ENCODE measurements around the gene EPHA10.
"Not testable (repeated sequence)": the region's sequence is repeated elsewhere in the genome, so short reads cannot be mapped to it uniquely, and the experiment has no call there.

The EPHA10 gene

DNA sequence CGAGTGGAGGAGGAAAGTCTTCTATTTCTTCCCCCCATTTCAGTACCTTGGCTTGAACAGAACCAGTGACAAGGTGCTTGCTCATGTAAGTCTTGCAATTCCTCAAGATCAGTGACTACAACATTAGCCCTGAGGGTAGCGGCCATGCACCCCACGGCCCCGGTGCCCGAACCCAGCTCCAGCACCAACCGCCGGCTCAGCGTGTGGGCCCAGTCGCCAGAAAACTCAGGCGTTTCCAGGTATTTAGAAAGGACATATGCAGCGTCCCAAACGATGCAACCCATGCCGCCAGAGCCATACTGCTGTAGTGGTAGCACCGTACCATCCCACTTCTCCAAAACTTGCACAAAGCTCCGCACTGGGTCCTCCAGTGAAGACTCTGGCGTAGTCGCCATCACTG, 17.6 kb upstream of the EPHA10 start:
- H3K27ac ChIP-seq, result no peak overlapping the region
- no peak for DNase-seq (ENCODE audit: low read depth, low spot score)
- H3K36me3 ChIP-seq (ENCODE audit: insufficient read depth, low read length), result no peaks in the 10 kb centered on the region
- TF ChIP-seq FOXP2 (optimal IDR thresholded peaks at IDR 0.05; ENCODE audit: control extremely low read depth, extremely low read length, insufficient read depth) (no peak), EZH2 (IDR thresholded peaks at IDR 0.05) (no peak), POLR2AphosphoS5 (IDR thresholded peaks at IDR 0.05; ENCODE audit: borderline replicate concordance, low read depth, low read length) (no peak)
- H3K4me3 ChIP-seq, result no peak overlapping the region
- no peaks in the 10 kb centered on the region for H3K9me3 ChIP-seq (ENCODE audit: low read depth, low read length)
- H3K9ac ChIP-seq (ENCODE audit: insufficient read length), result no peak overlapping the region

- no peak for TF ChIP-seq EZH2 (IDR thresholded peaks at IDR 0.05)
- TF ChIP-seq FOXP2 (optimal IDR thresholded peaks at IDR 0.05; ENCODE audit: control extremely low read depth, extremely low read length, insufficient read depth), result no peak
- TF ChIP-seq POLR2AphosphoS5 (IDR thresholded peaks at IDR 0.05; ENCODE audit: borderline replicate concordance, low read depth, low read length), result no peak
- Histone ChIP-seq H3K9me3 (ENCODE audit: low read depth, low read length) (no peaks in the 10 kb centered on the region), H3K36me3 (ENCODE audit: insufficient read depth, low read length) (no peaks in the 10 kb centered on the region), H3K4me3 (no peak overlapping the region), H3K9ac (ENCODE audit: insufficient read length) (no peak overlapping the region), H3K27ac (no peak overlapping the region)
- no peak for DNase-seq (ENCODE audit: low read depth, low spot score)
Observed at GRCh38 chr1:37778654-37779053, 13.7 kb upstream of the EPHA10 start.

GRCh38 chr1:37776946-37777516, 12.1 kb upstream of the EPHA10 start:
- Histone ChIP-seq H3K36me3 (ENCODE audit: insufficient read depth, low read length) (no peaks in the 10 kb centered on the region), H3K4me3 (no peak overlapping the region), H3K9me3 (ENCODE audit: low read depth, low read length) (no peaks in the 10 kb centered on the region), H3K27ac (no peak overlapping the region), H3K9ac (ENCODE audit: insufficient read length) (no peak overlapping the region)
- no peak for DNase-seq (ENCODE audit: low read depth, low spot score)
- TF ChIP-seq POLR2AphosphoS5 (IDR thresholded peaks at IDR 0.05; ENCODE audit: borderline replicate concordance, low read depth, low read length) (no peak), FOXP2 (optimal IDR thresholded peaks at IDR 0.05; ENCODE audit: control extremely low read depth, extremely low read length, insufficient read depth) (no peak)

DNA sequence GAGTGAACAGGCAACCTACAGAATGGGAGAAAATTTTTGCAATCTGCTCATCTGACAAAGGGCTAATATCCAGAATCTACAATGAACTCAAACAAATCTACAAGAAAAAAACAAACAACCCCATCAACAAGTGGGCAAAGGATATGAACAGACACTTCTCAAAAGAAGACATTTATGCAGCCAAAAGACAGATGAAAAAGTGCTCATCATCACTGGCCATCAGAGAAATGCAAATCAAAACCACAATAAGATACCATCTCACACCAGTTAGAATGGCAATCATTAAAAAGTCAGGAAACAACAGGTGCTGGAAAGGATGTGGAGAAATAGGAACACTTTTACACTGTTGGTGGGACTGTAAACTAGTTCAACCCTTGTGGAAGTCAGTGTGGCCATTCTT, 6.5 kb upstream of the EPHA10 start:
- H3K4me3 ChIP-seq; H3K9ac ChIP-seq (ENCODE audit: insufficient read length); H3K9me3 ChIP-seq (ENCODE audit: low read depth, low read length); DNase-seq (ENCODE audit: low read depth, low spot score); H3K36me3 ChIP-seq (ENCODE audit: insufficient read depth, low read length); H3K27ac ChIP-seq: not testable (repeated sequence)

- TF ChIP-seq EZH2 (IDR thresholded peaks at IDR 0.05) (no peak), FOXP2 (optimal IDR thresholded peaks at IDR 0.05; ENCODE audit: control extremely low read depth, extremely low read length, insufficient read depth) (no peak), POLR2AphosphoS5 (IDR thresholded peaks at IDR 0.05; ENCODE audit: borderline replicate concordance, low read depth, low read length) (no peak)
Observed at GRCh38 chr1:37767488-37767887, 2.6 kb upstream of the EPHA10 start.

GRCh38 chr1:37765916-37766664, 1.2 kb upstream of the EPHA10 start:
- no peak for TF ChIP-seq EZH2 (IDR thresholded peaks at IDR 0.05)
- TF ChIP-seq POLR2AphosphoS5 (IDR thresholded peaks at IDR 0.05; ENCODE audit: borderline replicate concordance, low read depth, low read length), result no peak
- no peak for TF ChIP-seq FOXP2 (optimal IDR thresholded peaks at IDR 0.05; ENCODE audit: control extremely low read depth, extremely low read length, insufficient read depth)
- Histone ChIP-seq H3K4me3 (no peak overlapping the region), H3K27ac (no peak overlapping the region), H3K36me3 (ENCODE audit: insufficient read depth, low read length) (no peaks in the 10 kb centered on the region), H3K9me3 (ENCODE audit: low read depth, low read length) (no peaks in the 10 kb centered on the region), H3K9ac (ENCODE audit: insufficient read length) (no peak overlapping the region)
- DNase-seq (ENCODE audit: low read depth, low spot score), result no peak

More at GRCh38 chr1:37767488-37767887, 2.6 kb upstream of the EPHA10 start:
- DNase-seq (ENCODE audit: low read depth, low spot score), result no peak
- Histone ChIP-seq H3K36me3 (ENCODE audit: insufficient read depth, low read length) (no peaks in the 10 kb centered on the region), H3K27ac (no peak overlapping the region), H3K9me3 (ENCODE audit: low read depth, low read length) (no peaks in the 10 kb centered on the region), H3K9ac (ENCODE audit: insufficient read length) (no peak overlapping the region), H3K4me3 (no peak overlapping the region)

GRCh38 chr1:37764414-37764825, 500 bp downstream of the EPHA10 start:
- H3K9ac ChIP-seq (ENCODE audit: insufficient read length), result no peak overlapping the region
- no peak for TF ChIP-seq POLR2AphosphoS5 (IDR thresholded peaks at IDR 0.05; ENCODE audit: borderline replicate concordance, low read depth, low read length)
- TF ChIP-seq FOXP2 (optimal IDR thresholded peaks at IDR 0.05; ENCODE audit: control extremely low read depth, extremely low read length, insufficient read depth), result no peak
- TF ChIP-seq EZH2 (IDR thresholded peaks at IDR 0.05), result no peak
- H3K4me3 ChIP-seq, result no peak overlapping the region
- no peaks in the 10 kb centered on the region for H3K36me3 ChIP-seq (ENCODE audit: insufficient read depth, low read length)
- DNase-seq (ENCODE audit: low read depth, low spot score), result no peak
- H3K9me3 ChIP-seq (ENCODE audit: low read depth, low read length), result no peaks in the 10 kb centered on the region
- H3K27ac ChIP-seq, result no peak overlapping the region

DNA sequence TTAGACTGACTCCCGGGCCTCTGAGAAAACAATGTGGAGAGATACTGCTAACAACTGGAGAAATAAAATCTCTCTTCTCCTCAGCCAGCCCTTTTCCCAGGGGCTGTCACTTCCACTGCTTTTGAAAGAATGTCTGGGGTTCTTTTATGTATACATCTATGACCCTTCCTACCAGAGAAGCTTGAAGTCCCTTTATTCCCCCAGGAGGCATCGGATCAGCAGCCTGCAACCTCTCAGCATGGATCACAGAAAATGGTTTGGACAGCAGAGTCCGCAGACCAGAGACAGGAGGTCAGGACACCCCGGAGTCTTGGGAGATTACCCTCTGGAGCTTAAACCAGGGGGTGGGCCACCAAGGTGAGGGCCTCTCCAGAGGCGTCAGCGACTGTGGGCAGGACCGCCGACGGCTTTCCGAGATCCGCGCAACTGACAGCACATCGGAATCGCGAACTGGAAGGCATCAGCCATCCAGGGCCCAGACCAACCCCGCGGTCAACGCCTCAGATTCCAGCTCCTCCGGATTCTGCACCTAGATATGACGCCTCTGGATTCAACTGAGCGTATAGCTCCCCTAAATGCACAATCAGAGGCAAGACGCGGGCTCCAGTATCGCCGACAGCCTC, 1.0 kb downstream of the EPHA10 start:
- Histone ChIP-seq H3K27ac (no peak overlapping the region), H3K36me3 (ENCODE audit: insufficient read depth, low read length) (no peaks in the 10 kb centered on the region), H3K4me3 (no peak overlapping the region), H3K9me3 (ENCODE audit: low read depth, low read length) (no peaks in the 10 kb centered on the region), H3K9ac (ENCODE audit: insufficient read length) (no peak overlapping the region)
- no peak for DNase-seq (ENCODE audit: low read depth, low spot score)
- no peak for TF ChIP-seq FOXP2 (optimal IDR thresholded peaks at IDR 0.05; ENCODE audit: control extremely low read depth, extremely low read length, insufficient read depth)
- no peak for TF ChIP-seq POLR2AphosphoS5 (IDR thresholded peaks at IDR 0.05; ENCODE audit: borderline replicate concordance, low read depth, low read length)
- no peak for TF ChIP-seq EZH2 (IDR thresholded peaks at IDR 0.05)
